GM21423 (cell line): ENCODE measurements around the gene CNTNAP3B.
"Not testable (repeated sequence)": the region's sequence is repeated elsewhere in the genome, so short reads cannot be mapped to it uniquely, and the experiment has no call there.

Experiments
- ATAC-seq: cut with Tn5 transposase; IDR thresholded peaks from one replicate; pipeline ENCODE4 v1.9.1; 2021; ENCODE audit warnings: mild to moderate bottlenecking, moderate library complexity; ENCODE audit not compliant: unreplicated experiment

The CNTNAP3B gene

DNA sequence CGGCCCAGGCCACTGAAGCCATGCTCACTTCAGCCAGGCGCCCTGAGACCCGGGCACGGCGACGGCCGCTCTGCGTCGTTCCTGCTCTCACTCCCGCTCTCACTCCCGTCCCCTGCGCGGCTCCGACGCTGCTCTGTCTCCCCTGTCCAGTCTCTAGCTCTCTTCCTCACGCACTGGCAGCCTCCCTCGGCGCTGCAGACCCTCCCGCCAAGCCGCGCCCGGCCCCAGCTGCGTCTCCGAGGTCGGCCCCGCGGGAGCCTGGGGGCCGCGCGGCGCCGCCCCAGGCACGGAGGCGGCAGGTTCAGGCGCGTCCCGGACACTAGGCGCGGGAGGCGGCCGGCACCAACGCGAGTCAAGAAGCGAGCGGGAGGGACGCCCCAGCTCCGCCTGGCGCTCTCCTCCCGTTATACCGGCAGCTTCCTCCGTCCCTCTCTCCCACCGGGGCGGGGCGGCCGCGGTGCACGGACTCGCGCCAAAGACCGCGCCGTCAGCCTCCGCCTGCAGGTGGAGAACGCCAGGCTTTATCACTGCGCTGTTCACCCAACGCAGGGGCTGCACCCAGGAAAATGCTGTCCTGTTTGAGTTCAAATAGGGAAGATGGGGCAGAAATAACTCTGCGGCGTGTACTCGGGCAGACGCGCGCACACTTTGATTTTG, at the start of gene CNTNAP3B:
Gene CNTNAP3B, minus strand, starts transcription at position 354 of the 657 bp plus-strand sequence. Its CDS starts 332 bp downstream, at position 22.
- ATAC-seq = not testable (repeated sequence)

DNA sequence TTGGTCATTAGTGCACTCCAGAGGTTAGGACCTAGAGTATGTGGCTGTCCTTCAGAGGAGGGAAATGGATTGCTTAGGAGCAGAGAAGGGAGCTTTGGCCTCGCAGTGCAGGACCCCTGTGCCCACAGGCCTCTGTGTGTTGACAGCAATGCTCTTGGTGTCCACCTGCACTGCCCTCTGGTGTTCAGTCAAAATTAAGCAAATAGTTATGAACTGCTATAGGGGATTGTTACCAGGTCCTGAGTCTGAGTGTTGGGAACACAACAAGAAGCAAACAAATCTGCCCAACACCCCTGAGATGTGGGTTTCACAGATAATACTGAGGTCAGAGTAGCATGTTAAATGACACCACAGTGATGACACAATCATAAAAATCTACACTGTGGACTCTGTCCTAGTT, 31.1 kb upstream of the CNTNAP3B start:
- ATAC-seq = not testable (repeated sequence)

DNA sequence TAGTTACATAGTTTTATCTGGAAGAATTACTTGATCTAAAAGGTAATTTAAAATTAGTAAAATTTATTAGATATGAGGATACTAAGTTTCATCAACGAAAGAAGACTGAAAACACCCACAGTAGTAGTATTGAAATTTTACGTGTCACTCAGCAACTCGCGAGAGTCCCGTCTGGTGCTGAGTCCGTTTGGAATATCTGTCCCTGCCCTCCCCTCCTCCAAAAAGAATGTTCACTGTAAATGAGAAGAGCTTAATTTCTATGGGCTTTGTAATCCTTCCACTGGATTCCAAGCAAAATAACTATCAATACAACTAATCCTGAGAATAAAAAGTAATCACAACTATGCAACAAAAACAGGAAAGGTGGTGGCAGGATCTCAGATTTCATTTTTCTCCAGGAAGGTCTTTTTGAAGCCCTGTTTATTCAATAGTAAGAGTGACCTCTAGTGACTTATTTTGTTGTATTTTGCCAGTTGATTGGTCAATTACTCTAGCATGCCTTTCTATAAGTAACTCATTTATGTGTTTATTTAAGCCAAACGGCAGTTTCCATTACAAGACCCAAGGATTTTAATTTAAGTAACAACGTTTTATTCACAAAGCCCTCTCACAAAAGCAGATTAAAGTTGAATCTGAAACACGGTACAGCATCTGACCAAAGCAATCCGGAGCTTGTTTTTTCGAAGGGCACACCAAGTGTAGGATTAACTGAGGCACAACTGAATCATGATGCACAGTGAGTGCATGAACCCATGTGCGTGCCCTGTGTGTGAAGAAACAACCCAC, 2.0 kb downstream of the CNTNAP3B start:
- ATAC-seq = not testable (repeated sequence)

DNA sequence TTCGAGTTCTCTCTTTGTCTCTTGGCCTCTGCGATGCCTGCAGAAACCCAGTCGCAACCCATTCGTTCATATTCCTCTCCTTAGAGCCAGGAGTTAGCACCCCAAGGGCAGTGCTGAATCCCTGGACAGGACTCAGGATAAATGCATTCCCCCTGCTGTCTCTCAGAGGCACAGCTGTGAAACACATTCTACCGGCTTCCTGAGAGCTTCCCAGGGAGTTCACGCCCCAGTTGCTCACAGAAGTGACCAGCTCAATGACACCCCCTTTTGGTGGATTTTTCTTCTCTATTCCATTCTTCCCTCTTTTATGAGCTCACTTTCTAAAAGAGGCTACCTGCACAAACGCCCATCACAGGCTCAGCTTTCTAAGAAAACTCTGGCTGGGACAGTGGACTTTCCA, 8.2 kb downstream of the CNTNAP3B start:
- ATAC-seq = not testable (repeated sequence)

DNA sequence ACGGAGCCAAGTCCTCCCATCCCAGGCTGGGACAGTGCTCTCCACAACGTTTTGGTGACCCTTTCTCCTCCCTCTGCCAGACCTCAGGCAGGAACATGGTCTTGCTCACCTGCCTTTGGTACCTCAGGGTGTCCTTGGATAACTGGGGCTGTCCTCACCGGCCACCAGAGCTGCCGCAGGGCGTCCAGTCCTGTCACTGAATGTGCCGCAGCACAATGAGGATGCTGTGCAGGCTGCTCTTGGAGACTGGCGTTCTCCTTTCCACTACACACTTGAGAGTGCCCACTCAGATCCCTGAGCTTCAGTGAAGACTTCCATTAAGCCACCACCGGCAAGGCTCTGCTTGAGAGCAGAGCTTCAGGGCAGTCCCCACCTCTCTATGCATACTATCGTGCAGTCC, 33.3 kb downstream of the CNTNAP3B start:
- not testable (repeated sequence) for ATAC-seq

DNA sequence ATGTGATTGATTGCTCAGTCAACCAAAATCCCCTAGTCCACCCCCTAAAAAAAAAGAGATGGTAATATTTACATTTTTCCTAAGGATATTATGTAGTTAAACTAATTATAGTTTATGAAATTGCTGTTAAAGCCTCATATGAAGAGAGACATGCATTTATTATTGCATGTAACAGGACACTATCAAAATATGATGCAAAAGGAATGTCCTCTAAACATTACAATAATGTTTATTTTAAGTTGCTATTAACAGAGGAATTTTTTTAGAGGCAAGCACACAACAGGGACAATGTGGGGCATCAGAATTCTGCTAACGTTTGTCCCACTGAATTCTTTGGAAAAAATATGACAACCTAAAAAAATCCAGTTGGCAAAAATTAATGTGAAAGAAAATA, 44.7 kb downstream of the CNTNAP3B start:
- not testable (repeated sequence) for ATAC-seq

DNA sequence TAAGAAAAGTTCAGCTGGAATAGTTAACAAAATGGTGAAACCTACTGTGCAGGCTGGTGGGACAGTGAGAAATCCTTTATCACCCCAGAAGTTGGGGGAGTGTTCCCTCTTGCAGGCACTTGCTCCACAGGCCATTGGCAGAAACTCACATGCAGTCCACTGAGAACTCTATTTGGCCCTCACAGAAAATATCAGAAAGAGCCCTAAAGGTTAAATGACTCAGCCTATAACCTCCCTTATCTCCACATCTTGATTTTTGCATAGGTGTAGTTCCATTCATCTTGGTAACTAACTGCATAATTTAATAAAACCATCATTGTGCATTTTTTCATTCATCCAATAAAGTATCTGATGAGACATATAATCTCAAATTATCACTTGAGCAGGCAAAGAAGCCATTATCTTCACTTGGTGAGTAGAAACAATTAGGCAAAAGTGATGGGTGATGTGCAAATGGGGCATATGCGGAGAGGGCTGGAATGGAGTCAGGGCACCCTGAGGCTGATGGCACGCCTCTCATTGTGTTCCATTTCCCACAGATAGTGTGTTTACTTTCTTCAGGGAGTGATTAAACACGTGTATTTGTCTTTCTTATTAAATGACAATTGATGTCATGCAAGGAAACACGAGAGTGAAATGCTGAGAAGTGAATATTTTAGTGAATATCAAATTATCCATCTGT, 45.2 kb downstream of the CNTNAP3B start:
- ATAC-seq = not testable (repeated sequence)

DNA sequence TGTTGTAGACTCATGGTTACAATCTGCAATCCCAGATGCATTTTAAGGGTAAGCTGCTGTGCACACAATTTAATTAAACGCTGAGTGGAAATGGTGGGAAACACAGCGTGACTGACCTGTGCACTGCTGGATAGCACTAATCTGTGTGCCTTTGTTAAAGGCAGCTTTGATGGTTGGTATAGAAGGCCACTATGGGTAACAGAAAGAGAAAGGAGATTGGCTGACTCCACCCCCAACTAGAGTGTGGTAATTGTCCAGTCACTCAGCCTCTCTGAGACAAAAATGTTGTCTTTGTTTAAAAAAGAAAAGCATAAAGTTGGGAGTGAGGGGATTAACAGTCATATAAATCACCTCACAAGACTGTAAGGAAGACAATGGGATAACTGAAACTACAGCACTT, 48.9 kb downstream of the CNTNAP3B start:
- ATAC-seq = not testable (repeated sequence)

DNA sequence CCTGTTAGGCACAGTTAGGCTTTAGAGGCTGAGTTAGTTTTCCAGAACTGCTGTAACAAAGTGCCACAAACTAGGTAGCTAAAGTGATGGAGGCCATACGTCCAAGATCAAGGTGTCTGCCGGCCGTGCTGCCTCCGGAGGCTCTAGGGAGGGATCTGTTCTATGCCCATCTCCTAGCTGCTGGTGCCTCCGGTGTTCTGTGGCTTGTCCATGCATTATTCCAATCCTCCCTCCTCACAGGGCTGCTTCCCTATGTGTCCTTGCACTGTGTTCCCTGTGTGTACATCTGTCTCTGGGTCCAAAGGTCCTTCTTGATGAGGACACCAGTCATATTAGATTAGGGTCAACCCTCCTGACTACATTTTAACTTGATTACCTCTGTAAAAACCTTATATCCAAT, 54.4 kb downstream of the CNTNAP3B start:
- not testable (repeated sequence) for ATAC-seq

DNA sequence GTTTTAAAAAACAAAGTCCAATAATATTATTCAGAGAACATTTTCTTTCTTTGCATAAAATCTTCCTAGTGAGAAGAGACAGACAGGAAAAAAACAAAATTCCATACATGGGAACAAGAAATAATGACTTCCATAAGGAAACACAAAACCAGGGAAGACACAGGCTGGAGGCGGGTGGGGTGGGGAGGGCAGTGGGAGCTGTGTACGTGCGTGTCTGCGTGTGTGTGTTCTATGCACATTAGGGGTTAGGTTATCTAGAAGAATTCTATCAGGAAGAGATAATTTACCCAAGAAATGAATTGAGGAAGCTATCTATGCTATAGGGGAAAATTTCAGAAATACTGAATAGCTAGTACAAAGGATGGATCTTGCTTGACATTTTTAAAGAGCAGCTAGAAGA, 58.2 kb downstream of the CNTNAP3B start:
- not testable (repeated sequence) for ATAC-seq

DNA sequence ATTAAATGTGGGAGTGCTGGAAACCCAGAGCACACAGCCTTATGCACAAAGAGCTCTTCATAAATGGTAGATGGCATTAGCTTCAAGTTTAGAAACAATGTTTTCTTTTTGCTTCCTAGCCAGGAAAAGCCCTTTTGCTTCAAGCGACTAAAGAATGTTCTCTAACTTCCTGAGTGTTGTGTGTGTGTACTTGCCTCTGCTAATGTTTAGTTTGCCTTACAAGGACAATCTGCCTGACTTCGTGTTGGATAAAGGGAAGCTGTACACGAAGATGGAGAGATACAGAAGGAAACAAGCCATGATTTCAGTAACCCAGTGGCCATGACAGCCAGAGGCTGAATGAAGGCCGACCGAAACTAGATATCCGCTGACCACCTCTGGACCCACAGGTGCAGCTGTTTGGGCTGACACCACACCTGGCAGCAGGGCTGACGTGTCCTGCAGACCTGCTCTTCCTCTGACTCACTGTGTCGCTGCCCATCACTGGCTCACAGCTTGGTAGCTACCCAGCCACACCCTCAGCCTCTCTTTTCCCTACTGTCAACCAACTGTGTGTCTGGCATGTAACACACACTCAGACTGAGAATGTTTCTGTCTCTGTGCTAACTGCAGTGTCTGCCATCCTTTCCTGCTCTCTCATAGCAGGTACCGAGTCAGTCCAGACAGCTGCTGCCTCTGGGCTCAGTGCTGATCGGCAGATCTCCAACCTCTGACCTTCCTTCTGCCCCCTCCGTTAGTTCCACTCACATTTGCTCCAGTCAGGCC, 59.0 kb downstream of the CNTNAP3B start:
- not testable (repeated sequence) for ATAC-seq

DNA sequence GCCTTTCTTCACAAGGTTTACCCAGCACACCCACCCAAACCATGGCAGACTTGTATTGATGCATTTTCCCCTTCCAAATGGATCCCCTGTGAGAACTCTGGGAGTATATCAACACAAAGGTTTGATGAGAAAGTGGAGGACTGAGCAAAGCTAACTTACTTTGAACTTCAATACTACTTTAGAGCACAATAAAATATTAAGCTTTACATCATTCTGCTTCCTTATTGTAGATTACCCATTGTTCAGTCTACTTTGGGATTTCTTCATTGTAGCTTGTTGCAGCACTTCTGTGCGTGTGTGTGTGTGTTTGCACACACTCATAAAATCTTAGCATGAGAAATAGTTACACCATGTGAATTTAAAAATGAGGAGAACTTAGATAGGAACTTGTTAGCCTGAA, 75.4 kb downstream of the CNTNAP3B start:
- not testable (repeated sequence) for ATAC-seq

DNA sequence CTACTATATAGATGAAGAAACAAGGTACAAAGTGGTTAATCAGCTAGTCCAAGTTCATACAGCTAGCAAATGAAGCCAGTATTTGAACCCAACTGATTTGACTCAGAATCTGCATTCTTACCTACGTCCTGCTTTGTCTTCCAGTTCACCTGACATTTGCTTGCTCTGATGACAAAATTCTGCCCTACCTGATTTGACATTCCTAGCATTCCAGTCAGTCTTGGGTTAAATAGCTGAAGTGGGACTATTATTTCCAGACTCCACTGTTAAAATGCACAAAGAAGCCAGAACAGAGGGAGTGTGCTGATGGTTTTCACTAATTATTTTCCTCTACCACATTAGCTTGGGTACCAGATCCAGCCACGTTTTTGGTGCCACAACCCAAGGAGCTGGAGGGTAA, 78.5 kb downstream of the CNTNAP3B start:
- not testable (repeated sequence) for ATAC-seq

DNA sequence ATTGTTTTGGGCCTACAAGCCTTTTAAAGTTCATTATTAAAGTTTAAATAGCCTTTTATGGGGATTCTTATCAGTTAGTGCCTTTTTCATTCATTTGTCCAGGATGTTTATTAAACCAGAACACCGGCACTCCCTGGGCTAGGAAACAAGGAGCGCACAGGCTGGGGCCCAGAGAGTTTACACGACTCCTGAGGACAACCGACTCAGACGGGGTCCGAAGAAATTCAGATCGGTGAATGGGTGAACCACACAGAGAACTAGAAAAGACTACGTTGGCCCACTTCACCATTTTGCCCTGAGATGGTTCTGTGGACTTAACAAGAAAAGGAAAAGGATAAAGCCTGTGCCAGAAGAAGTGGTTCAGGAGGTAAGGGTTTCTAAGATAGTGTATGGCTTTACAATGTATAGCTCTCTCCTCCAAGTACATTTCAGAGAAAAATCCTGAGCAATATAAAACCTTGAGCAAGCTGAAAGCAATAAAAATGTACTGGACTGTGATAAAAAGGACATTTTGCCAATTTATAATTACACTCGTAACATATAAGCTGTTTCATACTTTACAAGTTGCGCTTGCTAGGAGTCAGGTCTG, 84.7 kb downstream of the CNTNAP3B start:
- ATAC-seq = not testable (repeated sequence)

DNA sequence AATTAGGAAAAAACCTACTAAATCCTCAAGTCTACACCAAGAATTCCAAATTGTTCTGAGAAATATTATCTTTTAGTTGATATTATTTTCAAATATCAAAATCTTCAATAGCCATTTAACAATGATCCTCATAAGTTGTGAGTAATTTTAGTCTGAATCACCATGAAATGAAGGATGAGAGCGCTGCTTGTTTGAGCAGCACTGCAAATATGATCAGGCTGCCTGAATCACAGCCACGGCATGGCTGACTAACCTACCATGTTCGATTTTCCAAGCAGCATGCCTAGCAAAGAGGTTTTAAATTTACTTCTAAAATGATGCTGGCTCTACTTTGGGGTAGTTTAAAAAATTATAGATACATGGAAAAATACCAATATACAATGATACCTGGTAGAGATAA, 95.7 kb downstream of the CNTNAP3B start:
- ATAC-seq = not testable (repeated sequence)

DNA sequence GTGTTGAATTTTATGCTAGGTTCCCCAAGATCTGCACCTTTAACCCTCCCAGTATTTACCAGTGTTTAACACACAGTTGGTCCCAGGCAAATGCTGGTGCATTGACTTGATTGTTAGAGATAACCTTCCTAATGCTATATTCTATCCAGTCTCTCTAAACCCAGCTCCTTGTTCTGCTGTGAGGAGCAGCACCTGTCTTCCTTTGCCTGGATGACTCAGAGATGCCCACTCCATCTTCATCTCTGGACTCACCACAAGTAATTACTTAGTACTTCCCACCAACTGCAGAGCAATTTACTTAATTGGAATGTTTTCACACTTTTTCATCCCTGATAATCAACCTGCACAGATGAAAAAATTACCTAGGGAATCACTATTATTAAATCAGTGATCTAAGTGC, 108.6 kb downstream of the CNTNAP3B start:
- ATAC-seq = not testable (repeated sequence)

DNA sequence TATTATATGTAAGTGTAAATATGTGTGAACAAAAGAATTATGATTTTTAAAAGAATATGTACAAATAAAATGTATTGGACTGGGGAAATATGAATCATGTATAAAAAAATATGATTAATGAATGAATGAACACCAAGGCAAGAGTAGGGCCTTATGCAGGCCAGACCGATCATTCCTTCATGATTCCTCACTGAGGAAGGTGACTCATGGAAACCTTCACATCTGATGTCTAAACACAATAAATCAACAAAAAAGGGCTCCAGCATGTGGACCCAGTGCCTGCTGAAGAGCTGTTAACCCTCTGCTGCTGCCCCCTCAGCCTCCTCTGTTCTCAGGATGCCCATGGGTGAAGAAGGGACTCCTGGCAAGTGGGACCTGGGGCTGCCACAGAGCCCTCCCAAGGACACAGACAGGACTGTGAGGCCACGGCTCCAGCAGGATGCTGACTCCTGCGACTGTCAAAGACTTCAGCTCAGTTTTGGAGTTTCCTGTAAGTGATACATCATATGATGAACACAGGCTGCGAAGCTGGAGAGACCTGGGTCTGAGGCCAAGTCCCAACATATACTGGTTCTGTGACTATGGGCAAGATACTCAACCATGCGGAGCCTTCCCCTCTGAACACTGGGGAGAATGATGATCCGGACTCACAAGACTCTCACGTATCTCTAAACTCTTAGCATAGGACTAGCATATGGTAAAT, 110.9 kb downstream of the CNTNAP3B start:
- not testable (repeated sequence) for ATAC-seq

DNA sequence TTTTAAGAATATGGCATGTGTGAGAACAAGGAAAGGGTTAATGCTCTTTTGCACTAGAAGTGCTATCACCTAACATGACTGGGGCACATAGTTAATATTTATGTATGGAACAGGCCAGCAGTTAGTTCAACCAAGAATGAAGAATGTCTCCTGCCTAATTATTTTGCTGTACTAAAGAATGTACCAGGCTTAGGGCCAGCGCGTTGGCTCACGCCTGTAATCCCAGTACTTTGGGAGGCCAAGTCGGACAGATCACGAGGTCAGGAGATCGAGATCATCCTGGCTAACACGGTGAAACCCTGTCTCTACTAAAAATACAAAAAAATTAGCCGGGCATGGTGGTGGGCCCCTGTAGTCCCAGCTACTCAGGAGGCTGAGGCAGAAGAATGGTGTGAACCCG, 114.9 kb downstream of the CNTNAP3B start:
- not testable (repeated sequence) for ATAC-seq

DNA sequence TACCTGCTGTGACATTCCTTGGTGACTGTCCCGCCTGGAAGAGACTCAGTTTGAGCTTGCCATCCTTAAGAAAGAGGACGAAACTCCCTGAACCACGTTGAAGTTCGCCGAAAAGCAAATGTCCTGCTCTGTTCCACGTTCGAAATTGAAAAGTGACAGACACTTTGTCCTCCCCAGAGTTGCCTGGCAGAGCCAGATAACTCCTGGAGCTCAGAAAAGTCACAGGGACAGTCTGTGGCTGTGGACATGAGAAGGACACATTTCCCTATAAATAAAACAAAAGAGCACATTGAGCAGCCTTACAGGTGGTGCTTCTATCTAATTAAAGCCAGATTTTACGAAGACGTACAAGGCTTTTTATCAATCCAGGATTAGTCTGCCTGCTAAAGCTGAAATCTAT, 137.6 kb downstream of the CNTNAP3B start:
- ATAC-seq = not testable (repeated sequence)

DNA sequence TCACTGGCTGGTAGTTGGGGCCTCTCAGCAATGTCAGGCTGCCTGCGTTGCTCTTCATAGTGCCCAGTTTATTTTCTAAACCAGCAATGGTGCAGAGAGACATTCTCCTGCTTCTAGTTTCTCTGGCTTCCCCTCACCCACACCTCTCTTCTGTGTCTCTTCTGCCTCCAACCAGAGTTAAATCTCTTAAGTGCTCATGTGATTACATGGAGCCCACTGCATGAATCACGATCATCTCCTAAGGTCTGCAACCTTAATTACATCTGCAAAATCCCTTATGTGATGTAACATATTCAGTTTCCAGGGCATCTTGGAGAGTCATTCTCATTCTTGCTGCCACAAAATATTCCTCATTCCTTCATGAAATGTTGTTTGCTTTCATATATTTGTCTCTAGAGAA, 149.0 kb downstream of the CNTNAP3B start:
- ATAC-seq = not testable (repeated sequence)
